Measurements from ENCODE around the gene SMYD3. TPM values are rescaled to one million over a fixed set of nuclear protein-coding genes. Genes with fewer than 3 reads are reported as not detected.

SMYD3 gene
- total and polyA plus RNA-seq, 9 of the 15 experiments (the other 6 are each of a cell fraction or from before 2014, with no cell fraction given): 128 to 440 (median 197) TPM

- TF ChIP-seq CUX1 (CRISPR knock-in tag; IDR thresholded peaks at IDR 0.05) (0 out of 2 replicates have a peak, but pooled peaks have one; percentile 12), ESRRA (IDR thresholded peaks at IDR 0.05; ENCODE audit: borderline replicate concordance, low read depth) (peak; percentile 72; the same call in 1 of the 2 replicates), PREB (CRISPR knock-in tag; IDR thresholded peaks at IDR 0.05) (no peak), MIER1 (IDR thresholded peaks at IDR 0.05; ENCODE audit: low read depth) (no peak), BRF1 (IDR thresholded peaks at IDR 0.05; ENCODE audit: borderline replicate concordance, extremely low read depth, insufficient read length) (no peak), ZBTB11 (CRISPR knock-in tag; IDR thresholded peaks at IDR 0.05) (peak in 1 of 3 experiments; percentile 60; a peak in 1 of 6 replicates), E4F1 (CRISPR knock-in tag; IDR thresholded peaks at IDR 0.05; ENCODE audit: borderline replicate concordance) (no peak)
These were observed 292.2 kb downstream of the SMYD3 start (continued) for GRCh38 chr1:246214708-246215509.

Data from K562 (cell line).